ENCODE results near the gene C22orf42. TPM values are rescaled to one million over a fixed set of nuclear protein-coding genes. Genes with fewer than 3 reads are reported as not detected.
A peak's percentile ranks its signal among the peaks of the same experiment; 100 is the strongest.

The C22orf42 gene
- total RNA-seq, 1 experiment from 2014 or later, result not detected

GRCh38 chr22:32127904-32128303 is 31.2 kb downstream of the C22orf42 start:
- Histone ChIP-seq H3T11ph (ENCODE audit: low read length) (no peak overlapping the region), H3K27ac (ENCODE audit: insufficient read length, low read depth, low read length) (no peak overlapping the region), H4K5ac (ENCODE audit: insufficient read length, low read depth, low read length) (no peak overlapping the region), H3K79me2 (ENCODE audit: insufficient read depth, low read length) (no peaks in the 10 kb centered on the region), H3K23me2 (ENCODE audit: insufficient read length, low read depth, low read length, poor library complexity, severe bottlenecking) (no peaks in the 10 kb centered on the region), H3K79me1 (ENCODE audit: insufficient read depth, low read depth, low read length, poor library complexity, severe bottlenecking) (no peaks in the 10 kb centered on the region), H3K56ac (ENCODE audit: insufficient read length, low read depth, low read length) (no peak overlapping the region), H3K18ac (ENCODE audit: insufficient read length, low read depth, low read length) (no peak overlapping the region), H3K4me1 (ENCODE audit: insufficient read depth, low read length) (no peaks in the 10 kb centered on the region; the same call in 1 of the 2 replicates), H4K91ac (ENCODE audit: insufficient read length, low read depth, low read length) (no peak overlapping the region), H3K23ac (ENCODE audit: insufficient read length, low read depth, low read length) (no peak overlapping the region), H3K9ac (ENCODE audit: extremely low read depth, insufficient read length, low read length) (no peak overlapping the region), H3K27me3 (ENCODE audit: insufficient read depth, low read length) (no peaks in the 10 kb centered on the region), H3K14ac (ENCODE audit: insufficient read depth, low read length) (no peak overlapping the region; the same call in 1 of the 2 replicates), H3K4me2 (ENCODE audit: insufficient read depth, insufficient read length, low read length) (no peak overlapping the region), H2BK12ac (ENCODE audit: insufficient read length, low read depth, low read length) (no peak overlapping the region), H4K20me1 (ENCODE audit: control insufficient read depth, insufficient read depth, insufficient read length) (no peaks in the 10 kb centered on the region), H2AFZ (ENCODE audit: low read length) (no peak overlapping the region), H2BK5ac (ENCODE audit: insufficient read length, low read length) (no peak overlapping the region), H3K9me3 (ENCODE audit: control insufficient read depth, low read depth, low read length) (no peaks in the 10 kb centered on the region), H2BK120ac (ENCODE audit: low read depth, low read length, poor library complexity, severe bottlenecking) (no peak overlapping the region), H2AK5ac (ENCODE audit: insufficient read length, low read length) (no peak overlapping the region), H2BK20ac (ENCODE audit: low read depth, low read length, poor library complexity, severe bottlenecking) (no peak overlapping the region), H2BK15ac (ENCODE audit: low read depth, low read length) (no peak overlapping the region), H4K8ac (replicated peaks; ENCODE audit: insufficient read length, low read depth, low read length) (no peak overlapping the region), H3K4ac (ENCODE audit: low read depth, low read length) (no peak overlapping the region)
- peaks cover 39% of the 10 kb centered on the region for H3K27me3 Mint-ChIP-seq (ENCODE audit: low read depth)
- no CpG with 5 or more reads among the region's 4 CpGs for WGBS (ENCODE audit: extremely low coverage, insufficient read length, low lambda C conversion rate)
- TF ChIP-seq, protein P1, sequence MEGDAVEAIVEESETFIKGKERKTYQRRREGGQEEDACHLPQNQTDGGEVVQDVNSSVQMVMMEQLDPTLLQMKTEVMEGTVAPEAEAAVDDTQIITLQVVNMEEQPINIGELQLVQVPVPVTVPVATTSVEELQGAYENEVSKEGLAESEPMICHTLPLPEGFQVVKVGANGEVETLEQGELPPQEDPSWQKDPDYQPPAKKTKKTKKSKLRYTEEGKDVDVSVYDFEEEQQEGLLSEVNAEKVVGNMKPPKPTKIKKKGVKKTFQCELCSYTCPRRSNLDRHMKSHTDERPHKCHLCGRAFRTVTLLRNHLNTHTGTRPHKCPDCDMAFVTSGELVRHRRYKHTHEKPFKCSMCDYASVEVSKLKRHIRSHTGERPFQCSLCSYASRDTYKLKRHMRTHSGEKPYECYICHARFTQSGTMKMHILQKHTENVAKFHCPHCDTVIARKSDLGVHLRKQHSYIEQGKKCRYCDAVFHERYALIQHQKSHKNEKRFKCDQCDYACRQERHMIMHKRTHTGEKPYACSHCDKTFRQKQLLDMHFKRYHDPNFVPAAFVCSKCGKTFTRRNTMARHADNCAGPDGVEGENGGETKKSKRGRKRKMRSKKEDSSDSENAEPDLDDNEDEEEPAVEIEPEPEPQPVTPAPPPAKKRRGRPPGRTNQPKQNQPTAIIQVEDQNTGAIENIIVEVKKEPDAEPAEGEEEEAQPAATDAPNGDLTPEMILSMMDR (conservative IDR thresholded peaks at IDR 0.05), result peak; percentile 87
- DNase-seq, result peak; percentile 79
- no peak overlapping the region for H3K4me3 Mint-ChIP-seq
- peaks cover 2 to 8% of the 10 kb centered on the region in 2 experiments for H3K4me1 Mint-ChIP-seq
- H3K27ac Mint-ChIP-seq, result no peak overlapping the region; a peak in 1 of 7 replicates
- no peaks in the 10 kb centered on the region; a peak in 1 of 7 replicates for H3K36me3 Mint-ChIP-seq (ENCODE audit: insufficient read depth in 1 of 3, low read depth in 3 of 3)
- H3K9me3 Mint-ChIP-seq, result no peaks in the 10 kb centered on the region

All from H9 (cell line).